Activated T-cell treated with anti-CD3 and anti-CD28 coated beads for 48 hours (primary cell): Measurements from ENCODE around the gene SRD5A2.

Experiments used
- DNase-seq: peaks from one replicate; pipeline ENCODE4 v3.0.0-alpha.2; 2020; ENCODE audit warnings: low read depth

The SRD5A2 gene, protein sequence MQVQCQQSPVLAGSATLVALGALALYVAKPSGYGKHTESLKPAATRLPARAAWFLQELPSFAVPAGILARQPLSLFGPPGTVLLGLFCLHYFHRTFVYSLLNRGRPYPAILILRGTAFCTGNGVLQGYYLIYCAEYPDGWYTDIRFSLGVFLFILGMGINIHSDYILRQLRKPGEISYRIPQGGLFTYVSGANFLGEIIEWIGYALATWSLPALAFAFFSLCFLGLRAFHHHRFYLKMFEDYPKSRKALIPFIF

DNA sequence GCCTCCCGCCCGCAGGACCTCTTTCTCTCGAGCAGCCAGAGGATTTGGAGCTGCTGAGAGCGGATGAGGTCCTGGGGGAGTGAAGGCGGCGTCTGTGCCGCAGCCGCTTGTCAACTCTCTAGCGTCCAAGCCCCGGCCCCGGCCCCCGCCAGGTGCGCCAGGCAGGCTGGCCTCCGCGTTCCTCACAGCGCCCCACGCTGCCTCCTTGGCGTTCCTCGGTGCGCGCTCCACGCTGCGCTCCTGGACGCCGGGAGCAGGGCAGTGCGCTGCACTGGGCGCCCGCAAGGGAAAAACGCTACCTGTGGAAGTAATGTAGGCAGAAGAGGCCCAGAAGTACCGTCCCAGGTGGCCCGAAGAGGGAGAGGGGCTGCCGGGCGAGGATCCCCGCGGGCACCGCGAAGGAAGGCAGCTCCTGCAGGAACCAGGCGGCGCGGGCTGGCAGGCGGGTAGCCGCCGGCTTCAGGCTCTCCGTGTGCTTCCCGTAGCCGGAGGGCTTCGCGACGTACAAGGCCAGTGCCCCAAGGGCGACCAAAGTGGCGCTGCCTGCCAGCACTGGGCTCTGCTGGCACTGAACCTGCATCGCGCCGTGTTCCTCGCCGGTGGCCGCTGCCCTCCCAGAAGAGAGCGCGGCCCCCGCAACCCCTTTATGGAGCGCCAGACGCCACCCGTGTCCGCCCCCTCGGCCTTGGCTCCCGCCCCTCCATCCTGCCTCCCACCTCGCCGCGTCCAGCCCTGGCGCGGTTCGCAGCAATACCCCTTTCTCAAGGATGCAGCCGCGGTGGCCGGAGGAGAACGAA, at the start of gene SRD5A2:
Gene SRD5A2 (minus strand): TSS at position 618 of the 797 bp plus-strand sequence. CDS start 38 bp downstream, at position 580.
- no peak for DNase-seq

DNA sequence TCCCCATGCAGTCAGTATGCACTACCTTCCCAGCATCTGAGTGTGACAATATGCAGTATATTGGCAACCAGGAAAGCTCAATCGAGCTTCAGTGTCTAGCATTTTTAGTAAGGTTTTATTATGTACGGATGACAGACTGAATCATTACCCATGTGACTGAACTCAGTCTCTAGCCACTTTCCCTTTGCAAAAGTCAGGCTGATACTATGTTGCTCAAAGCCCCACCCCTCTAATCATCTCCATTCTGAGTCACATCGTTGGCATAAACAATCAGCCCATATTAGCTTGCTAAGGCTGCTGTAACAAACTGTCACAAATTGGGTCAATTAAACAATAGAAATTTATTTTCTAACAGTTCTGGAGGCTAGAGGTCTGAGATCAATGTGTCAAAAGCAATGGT, 25.8 kb upstream of the SRD5A2 start:
- no peak for DNase-seq

DNA sequence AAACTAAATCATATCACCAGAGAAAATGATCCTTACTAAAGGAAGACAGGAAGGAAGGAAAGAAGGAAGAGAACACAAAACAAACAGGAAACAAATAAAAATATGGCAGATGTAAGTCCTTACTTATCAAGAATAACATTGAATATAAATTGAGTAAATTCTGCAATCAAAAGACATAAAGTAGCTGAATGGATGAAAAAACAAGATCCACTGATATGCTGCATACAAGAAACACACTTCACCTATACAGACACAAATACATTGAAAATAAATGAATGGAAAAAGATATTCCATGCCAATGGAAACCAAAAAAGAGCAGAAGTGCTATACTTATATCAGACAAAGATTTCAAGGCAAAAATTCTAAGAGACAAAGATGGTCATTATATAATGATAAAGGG, 18.0 kb upstream of the SRD5A2 start:
- no peak for DNase-seq

DNA sequence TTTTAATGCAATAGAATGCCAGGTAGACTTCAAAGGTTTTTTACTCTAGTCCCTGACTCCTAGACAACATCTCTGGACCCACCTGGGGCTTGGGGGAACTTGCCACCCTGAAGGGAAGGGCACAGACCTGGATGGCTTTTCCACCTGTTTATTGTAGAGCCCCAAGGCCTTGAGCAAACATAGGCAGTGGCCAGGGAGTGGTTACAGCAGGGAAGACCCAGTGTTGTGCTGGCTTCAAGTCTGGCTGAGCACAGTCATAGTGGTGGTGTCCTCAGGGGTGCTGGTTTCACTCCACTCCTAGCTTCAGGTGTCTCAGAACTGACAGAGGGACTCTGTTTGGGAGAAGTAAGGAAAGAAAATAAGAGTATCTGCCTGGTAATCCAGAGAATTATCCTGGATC, 5.5 kb upstream of the SRD5A2 start:
- DNase-seq = no peak

DNA sequence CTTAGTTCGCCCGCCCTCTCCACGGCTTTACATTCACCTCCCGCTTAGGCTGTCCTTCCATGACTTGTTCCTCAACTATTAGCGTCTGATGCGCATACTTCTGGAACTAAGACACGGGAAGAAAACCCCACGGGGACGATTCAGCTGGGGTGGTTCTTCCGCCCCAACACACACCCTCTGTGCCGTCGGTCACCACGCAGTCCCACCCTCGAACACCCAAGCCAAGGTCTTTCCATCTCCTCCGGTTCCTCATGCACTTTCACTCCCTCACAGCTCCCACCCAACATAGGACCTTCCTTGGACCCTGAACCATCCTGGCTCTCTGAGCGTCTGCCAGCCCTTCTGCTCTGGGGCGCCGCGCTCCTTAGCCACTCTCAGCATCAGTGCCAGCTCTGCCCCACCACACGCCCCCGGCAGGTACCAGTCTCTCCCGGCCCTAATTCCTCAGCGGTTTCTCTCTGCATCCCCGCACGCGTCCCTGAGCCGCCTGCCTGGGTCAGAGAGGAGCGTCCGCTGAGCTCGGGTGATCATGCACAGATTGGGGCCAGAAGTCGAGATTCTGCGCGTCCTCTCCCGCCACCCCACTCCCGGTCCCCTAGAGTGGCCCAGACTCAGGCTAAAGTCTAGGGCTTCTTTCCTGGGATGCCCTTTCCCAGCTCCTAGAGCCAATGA, 522 bp upstream of the SRD5A2 start:
- DNase-seq = no peak

DNA sequence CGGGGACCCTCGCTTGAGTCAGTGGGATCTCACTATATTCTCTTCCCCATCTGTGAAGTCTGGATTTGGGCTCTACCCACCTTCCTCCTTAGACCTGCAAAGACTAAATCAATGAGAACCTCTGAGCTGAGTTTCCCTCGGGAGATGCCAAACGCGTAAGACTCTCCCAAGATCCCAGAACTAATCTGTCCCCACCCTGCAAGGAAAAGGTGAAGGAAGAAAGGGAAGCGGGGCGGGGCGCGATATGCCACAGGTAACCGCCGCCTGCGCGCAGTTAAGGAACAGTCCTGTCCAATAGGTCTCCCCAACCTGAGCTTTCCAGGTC, 780 bp downstream of the SRD5A2 start:
- no peak for DNase-seq

DNA sequence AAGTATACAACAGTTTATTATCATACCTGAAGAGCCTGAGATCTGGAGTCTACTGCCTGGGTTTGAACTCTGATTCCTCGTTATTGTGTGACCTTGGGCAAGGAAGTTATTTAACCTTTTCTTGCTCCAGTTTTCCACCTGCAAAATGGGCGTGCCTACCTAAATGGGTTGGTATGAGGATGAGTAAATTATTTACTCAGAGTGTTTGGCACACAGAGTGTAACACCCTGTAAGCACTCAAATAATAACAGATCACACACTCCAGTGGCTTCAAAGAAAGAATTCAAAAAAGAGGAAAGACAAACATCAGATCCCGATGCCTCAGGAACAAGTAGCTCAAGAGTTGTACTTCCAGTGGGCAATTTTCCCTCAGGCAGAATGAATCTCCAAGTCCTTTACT, 2.4 kb downstream of the SRD5A2 start:
- DNase-seq = no peak

DNA sequence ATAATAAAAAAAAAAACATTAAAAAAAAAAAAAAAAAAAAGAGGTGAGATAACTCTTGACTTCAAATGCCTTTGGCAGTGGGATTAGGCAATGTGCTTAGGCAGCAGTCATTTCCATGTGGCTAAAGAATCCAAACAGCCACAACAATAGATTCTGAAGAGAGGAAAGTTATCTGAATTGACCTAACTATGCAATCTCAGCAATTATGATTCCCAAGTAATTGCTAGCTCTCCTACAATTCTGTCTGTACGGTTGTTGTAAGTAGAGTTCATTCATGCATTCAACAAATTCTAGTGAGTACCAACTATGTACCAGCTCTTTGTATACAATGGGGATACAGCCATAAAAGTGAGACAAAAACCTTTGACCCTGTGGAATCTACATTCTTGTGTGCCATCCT, 3.6 kb downstream of the SRD5A2 start:
- DNase-seq = no peak

DNA sequence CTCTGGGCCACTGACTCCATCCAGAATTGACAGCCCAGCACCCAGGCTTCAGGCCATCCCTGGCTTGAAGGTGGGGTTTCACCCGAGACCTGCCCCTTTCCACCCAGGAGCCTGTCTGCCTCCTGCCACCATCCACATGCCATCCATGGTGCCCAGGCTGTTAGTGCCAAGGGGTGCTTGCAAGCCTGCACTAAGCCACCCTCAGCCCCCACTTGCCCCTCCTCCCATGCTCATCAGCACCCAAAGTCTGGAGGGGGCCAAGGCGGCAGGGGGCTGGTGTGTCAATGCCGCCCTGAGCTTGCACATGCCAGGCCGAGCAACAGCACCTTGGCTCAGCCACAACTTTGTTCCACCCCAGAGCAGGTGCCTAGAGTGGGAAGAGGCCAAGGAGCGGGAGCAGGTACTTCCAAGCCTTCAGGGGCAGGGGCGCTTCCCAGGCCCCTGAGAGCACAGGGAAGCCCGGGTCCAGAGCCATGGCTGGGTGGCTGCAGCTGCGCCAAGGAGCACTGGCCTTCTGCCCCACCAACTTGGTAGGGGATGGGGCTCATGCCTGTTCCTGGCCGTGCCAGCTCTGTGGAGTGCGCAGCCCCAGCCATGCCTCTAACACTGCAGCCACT, 12.0 kb downstream of the SRD5A2 start:
- no peak for DNase-seq

DNA sequence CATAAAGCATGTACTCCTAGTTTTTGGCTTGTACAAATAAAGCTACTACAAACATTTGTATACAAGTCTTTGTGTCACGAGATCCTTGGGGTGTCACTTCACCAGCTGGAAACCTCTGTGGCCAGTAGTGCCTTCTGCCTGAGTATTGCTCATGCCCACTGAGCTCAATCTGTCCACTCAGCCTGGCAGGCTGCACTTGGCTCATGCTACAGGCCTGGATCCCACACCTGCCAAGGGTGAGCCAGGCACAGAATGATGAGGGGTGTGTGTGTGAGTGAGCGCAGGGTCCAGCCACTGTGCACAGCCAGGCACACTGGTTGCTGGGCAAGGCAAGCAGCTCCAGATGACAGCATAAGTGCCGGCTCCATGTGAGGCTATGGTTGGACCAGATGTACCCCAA, 13.1 kb downstream of the SRD5A2 start:
- no peak for DNase-seq

DNA sequence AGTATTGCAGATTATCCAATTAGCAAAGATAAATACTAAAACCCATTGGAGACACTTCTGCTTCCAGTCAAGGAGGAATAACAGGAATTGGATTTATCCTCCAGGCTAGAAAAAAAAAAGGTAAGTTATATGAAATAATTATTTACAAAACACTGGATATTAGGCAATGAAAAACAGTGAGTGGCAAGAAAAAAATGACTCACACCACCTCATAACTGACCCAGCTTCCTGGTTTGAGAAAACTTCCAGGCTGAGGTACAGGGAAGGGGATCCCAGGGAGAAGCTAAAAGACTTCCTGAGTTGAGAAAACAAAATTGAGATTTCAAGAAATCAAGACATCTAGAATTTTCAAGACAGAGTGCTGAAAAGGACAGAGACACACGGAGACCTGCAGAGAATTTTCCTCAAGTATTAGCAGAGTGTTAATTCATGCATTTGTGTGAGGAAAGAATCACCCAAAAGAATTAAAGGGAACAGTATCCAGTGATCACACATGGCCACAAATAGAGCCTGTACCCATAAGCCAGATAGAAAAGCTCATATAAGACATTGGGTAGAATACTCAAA, 17.4 kb downstream of the SRD5A2 start:
- no peak for DNase-seq

DNA sequence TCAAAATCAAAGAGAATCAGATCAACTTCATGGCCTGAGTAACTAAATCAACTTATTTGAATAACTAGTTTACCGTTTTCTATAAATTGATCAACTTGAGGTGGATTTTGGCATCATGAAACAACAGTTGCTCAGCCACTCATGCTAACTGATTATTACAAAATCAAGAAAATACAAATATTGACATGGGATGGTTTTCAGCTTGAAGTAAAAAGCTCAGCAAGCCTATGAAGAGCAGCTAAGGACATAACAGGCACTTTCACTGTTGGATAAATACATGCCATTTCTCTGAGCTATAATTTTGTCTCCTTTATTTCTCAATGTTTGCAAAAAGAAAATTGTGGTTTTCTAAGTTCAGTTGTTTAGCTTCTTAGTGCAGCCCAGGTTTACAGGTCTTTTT, 18.9 kb downstream of the SRD5A2 start:
- no peak for DNase-seq

DNA sequence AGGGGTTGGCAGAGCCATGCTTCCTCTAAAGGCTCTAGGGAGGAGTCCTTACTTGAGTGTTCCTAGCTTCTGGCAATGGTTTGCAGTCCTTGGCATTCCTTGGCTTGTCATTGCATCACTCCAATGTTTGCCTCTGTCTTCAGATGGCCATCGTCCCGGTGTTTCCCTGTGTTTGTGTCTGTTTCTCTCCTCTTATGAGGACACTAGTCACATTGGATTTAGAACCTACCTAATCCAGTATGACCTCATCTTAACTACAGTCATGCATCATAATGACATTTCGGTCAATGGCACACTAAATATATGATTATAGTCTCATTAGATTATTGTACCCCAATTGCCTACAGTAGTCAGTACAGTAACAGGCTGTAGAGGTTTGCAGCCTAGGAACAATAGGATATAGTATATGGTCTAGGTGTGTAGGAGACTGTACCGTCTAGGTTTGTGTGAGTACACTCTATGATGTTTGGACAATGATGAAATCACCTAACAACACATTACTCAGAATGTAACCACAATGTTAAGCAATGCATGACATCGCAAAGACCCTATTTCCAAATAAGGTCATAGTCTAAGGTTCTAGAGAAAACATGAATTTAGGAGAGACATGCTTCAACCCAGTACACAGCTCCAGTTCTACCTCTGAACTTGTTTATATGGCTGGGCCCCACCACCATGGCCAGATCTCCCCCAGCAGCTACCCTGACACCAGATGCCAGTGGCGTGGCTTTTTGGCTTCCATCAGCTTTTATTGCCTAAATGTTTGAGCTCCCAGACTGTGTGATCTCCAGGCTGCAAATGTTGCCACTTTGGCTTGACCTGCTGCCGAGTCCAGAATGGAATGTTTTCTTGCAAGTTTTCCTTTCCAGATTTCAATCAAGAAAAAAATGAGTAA, 22.1 kb downstream of the SRD5A2 start:
- DNase-seq = no peak

DNA sequence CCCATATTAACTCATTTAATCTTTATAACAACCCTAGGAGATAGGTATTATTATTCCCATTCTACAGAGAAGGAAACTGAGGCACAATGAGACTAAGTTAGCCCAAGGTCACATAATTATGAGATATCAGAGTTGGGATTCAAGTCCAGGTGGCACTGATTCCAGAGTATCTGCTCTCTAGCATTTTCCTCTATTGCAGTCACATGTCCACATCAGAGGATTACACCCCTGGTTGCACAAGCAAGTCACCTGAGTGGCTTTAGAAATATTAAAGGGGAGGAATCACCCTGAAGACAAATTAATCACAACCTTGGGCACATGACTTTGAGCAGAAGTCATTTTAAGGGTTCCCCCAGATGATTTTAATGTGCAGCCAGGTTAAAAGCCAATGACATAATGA, 23.8 kb downstream of the SRD5A2 start:
- no peak for DNase-seq

DNA sequence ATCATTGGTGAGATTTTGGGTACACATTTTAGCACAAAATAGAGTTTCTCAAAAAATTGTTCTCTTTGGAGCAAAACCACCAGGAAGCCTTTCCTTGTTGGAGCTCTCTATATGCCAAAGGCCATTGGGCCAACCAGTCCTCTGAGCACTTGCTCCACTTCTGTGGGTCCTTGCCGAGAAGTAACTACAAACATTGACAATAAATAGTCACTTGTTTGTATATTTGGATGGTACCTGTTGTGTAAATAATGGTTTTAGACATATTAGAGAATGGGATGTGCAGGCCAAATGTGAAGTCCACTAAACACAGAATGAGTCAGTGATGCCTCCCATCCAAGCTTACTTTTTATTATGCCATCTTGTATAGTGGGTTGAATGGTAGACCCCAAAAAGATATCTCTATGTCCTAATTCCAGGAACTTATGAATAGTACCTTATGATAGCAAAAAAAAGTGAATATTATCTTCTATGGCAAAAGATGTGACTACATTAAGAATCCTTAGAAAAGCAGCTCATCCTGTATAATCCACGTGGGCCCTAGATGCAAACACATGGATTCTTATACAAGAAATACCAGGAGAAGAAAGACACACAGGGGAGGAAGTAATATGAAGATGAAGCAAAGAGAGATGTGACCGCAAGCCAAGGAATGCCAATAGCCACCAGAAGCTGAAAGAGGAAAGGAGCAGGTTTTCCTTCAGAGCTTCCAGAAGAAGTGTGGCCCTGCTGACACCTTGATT, 24.6 kb downstream of the SRD5A2 start:
- DNase-seq = no peak

DNA sequence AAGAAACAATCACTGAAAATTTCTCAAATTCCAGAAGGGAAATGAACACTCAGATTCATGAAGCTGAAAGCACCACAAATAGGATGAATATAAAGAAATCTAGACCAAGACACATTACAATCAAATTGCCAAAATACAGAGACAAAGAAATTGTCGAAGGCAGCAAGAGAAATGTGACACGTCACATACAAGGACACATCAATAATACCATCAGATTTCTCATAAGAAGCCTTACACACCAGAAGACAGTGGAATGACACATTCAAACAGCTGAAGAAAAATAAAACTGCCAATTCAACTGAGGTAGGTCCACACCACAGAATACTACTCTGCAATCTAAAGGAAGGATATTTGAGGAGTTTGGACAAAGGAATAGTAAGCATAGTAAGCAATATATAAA, 27.4 kb downstream of the SRD5A2 start:
- no peak for DNase-seq

DNA sequence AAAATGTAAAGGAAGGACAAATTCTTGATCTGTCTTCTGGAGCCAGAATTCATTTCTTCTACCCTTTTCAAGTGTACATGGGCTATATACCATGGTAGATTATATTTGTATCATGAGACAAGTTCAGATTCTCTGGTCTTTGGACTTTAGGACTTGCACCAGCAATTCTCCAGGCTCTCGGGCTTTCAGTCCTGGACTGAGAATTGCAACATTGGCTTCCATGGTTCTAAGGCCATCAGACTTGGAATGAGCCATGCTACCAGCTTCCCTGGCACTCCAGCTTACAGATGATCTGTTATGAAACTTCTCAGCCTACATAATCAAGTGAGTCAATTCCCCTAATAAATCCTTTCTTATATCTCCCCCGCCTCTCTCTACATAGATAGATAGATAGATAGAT, 33.3 kb downstream of the SRD5A2 start:
- no peak for DNase-seq

DNA sequence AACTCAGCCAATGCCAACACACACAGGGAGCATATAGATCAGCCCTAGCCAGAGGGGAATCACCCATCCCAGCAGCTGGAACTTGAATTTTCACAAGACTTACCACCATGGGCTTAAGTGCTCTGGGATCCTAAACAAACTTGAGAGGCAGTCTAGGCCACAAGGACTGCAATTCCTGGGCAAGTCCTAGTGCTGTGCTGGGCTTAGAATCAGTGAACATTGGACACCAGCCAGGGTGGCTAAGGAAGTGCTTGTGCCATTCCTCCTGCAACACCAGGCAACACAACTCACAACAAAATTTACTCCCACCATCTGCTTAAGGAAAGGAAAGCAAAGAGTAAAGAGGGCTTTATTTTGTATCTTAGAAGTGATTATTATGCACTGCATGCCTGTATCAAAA, 38.9 kb downstream of the SRD5A2 start:
- no peak for DNase-seq

DNA sequence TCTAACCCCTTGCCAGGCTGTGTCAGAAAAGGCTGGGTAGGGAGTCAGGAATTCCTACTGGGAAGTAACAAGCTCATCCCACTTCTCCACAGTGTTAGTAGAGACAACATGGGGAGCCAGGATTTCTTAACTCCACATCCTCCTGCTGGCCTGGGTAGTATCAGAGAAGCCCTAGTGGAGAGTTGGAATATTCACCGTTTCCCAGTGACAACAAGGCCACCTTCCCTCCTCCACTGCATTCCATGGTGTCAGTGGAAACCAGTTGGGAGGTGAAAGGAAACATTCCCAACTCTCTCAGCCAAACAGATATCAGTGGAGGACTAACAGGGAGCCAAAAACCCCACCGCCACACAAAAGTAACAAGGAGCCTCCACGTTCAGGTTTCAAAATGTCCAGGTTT, 41.2 kb downstream of the SRD5A2 start:
- no peak for DNase-seq

DNA sequence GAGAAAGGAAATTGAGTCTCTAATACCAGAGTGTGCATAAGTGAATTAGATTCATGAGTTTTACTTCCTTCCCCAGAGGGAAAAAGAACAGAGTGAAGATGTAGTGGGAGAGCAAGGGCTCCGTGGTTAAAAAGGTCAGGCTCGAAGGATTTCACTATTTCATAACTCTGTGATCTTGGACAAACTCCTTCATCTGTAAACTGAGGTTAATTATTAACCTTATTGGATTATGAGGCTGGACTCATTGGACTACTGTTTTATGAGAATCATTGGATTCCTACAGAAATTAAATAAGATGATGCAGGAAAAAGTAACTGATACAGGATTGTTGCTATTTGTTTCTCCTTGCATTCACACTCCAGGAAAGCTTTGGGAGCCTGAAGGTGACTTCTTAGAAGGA, 45.0 kb downstream of the SRD5A2 start:
- no peak for DNase-seq

DNA sequence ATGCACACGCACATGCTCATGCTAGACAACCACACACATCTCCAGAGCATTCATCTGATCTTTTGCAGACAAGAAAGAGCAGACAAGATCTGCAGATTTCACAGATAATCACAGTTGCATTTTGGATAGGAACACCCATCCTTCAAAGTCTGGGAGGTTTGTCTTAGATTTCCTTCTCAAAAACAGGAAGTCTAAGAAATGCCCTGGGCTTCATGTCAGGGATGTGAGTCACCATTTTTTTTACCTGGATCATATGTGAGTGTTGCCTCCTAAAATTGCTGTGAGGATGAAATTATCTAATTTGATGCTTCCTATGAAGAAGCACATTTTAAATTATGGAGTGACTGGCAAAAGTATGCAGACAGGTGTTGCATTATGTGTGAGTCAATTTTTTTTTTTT, 46.1 kb downstream of the SRD5A2 start:
- DNase-seq = no peak
